ENCODE measurements around the gene TJP1.
"Not testable (repeated sequence)": the region's sequence is repeated elsewhere in the genome, so short reads cannot be mapped to it uniquely, and the experiment has no call there.

TJP1 gene

GRCh38 chr15:29840054-29840453 is 17.8 kb upstream of the TJP1 start:
- DNase-seq (ENCODE audit: low spot score), result no peak
- no peak for FAIRE-seq

- DNase-seq (ENCODE audit: low spot score) (no peak), FAIRE-seq (no peak)
Observed at GRCh38 chr15:29838352-29839010, 16.2 kb upstream of the TJP1 start.

- no peak for DNase-seq (ENCODE audit: low spot score)
- FAIRE-seq, result no peak
Observed at GRCh38 chr15:29835301-29835700, 13.0 kb upstream of the TJP1 start.

GRCh38 chr15:29832709-29833108 is 10.4 kb upstream of the TJP1 start:
- no peak for DNase-seq (ENCODE audit: low spot score)
- no peak for FAIRE-seq

GRCh38 chr15:29826908-29827820 is 4.9 kb upstream of the TJP1 start:
- DNase-seq (ENCODE audit: low spot score) (no peak), FAIRE-seq (no peak)

GRCh38 chr15:29825227-29825626 is 3.0 kb upstream of the TJP1 start:
- FAIRE-seq (peak; percentile 80), DNase-seq (ENCODE audit: low spot score) (peak; percentile 20)

- FAIRE-seq (no peak), DNase-seq (ENCODE audit: low spot score) (peak; percentile 61)
Observed at GRCh38 chr15:29822684-29823459, 604 bp upstream of the TJP1 start.

GRCh38 chr15:29821416-29822099 is 710 bp downstream of the TJP1 start:
- peak; percentile 8 for FAIRE-seq
- peak; percentile 72 for DNase-seq (ENCODE audit: low spot score)

GRCh38 chr15:29820394-29821154 is 1.7 kb downstream of the TJP1 start:
- DNase-seq (ENCODE audit: low spot score), result no peak

GRCh38 chr15:29819979-29820378 is 2.3 kb downstream of the TJP1 start:
- FAIRE-seq (no peak), DNase-seq (ENCODE audit: low spot score) (no peak)

More at GRCh38 chr15:29820394-29821154, 1.7 kb downstream of the TJP1 start:
- no peak for FAIRE-seq

- FAIRE-seq (no peak), DNase-seq (ENCODE audit: low spot score) (no peak)
Observed at GRCh38 chr15:29818141-29818540, 4.1 kb downstream of the TJP1 start.

- DNase-seq (ENCODE audit: low spot score); FAIRE-seq: not testable (repeated sequence)
Observed at GRCh38 chr15:29817455-29817854, 4.8 kb downstream of the TJP1 start.

- DNase-seq (ENCODE audit: low spot score) (peak; percentile 55), FAIRE-seq (peak; percentile 90)
Observed at GRCh38 chr15:29815000-29815710, 7.1 kb downstream of the TJP1 start.

GRCh38 chr15:29813009-29813408 is 9.3 kb downstream of the TJP1 start:
- no peak for DNase-seq (ENCODE audit: low spot score)
- FAIRE-seq, result no peak

GRCh38 chr15:29812384-29812694 is 9.9 kb downstream of the TJP1 start:
- FAIRE-seq, result no peak
- no peak for DNase-seq (ENCODE audit: low spot score)

GRCh38 chr15:29811691-29812383 is 10.4 kb downstream of the TJP1 start:
- FAIRE-seq (no peak), DNase-seq (ENCODE audit: low spot score) (no peak)

- FAIRE-seq (no peak), DNase-seq (ENCODE audit: low spot score) (no peak)
Observed at GRCh38 chr15:29805708-29806104, 16.6 kb downstream of the TJP1 start.

GRCh38 chr15:29805043-29805707 is 17.1 kb downstream of the TJP1 start:
- FAIRE-seq, result no peak
- no peak for DNase-seq (ENCODE audit: low spot score)

GRCh38 chr15:29802411-29802810 is 19.9 kb downstream of the TJP1 start:
- no peak for DNase-seq (ENCODE audit: low spot score)
- no peak for FAIRE-seq
